Measurements from ENCODE around the gene MARS1.
"Not testable (repeated sequence)": the region's sequence is repeated elsewhere in the genome, so short reads cannot be mapped to it uniquely, and the experiment has no call there.

Gene MARS1

GRCh38 chr12:57487597-57488401, at the start of gene MARS1:
MARS1 (plus strand) TSS chr12:57488068; CDS start chr12:57488091, 23 bp downstream.
- DNase-seq, result peak; percentile 94 to 95

- no peak for DNase-seq
Observed at GRCh38 chr12:57438400-57438799, 49.5 kb upstream of the MARS1 start.

- no peak for DNase-seq
Observed at GRCh38 chr12:57439762-57440266, 48.1 kb upstream of the MARS1 start.

GRCh38 chr12:57441393-57441792, 46.5 kb upstream of the MARS1 start:
- not testable (repeated sequence) for DNase-seq

GRCh38 chr12:57441846-57442427, 45.9 kb upstream of the MARS1 start:
- DNase-seq, result no peak

GRCh38 chr12:57444337-57444736, 43.5 kb upstream of the MARS1 start:
- not testable (repeated sequence) for DNase-seq

GRCh38 chr12:57444744-57445143, 43.1 kb upstream of the MARS1 start:
- DNase-seq, result no peak

GRCh38 chr12:57446292-57446960, 41.4 kb upstream of the MARS1 start:
- no peak for DNase-seq

- no peak for DNase-seq
Observed at GRCh38 chr12:57448669-57449068, 39.2 kb upstream of the MARS1 start.

GRCh38 chr12:57449375-57449774, 38.5 kb upstream of the MARS1 start:
- DNase-seq, result no peak

GRCh38 chr12:57450057-57450456, 37.8 kb upstream of the MARS1 start:
- no peak for DNase-seq

GRCh38 chr12:57451233-57451778, 36.6 kb upstream of the MARS1 start:
- DNase-seq, result no peak

GRCh38 chr12:57452181-57452936, 35.5 kb upstream of the MARS1 start:
- DNase-seq, result no peak

- DNase-seq, result peak; percentile 42 to 56
Observed at GRCh38 chr12:57452937-57453509, 34.8 kb upstream of the MARS1 start.

GRCh38 chr12:57454213-57454565, 33.7 kb upstream of the MARS1 start:
- DNase-seq, result no peak

GRCh38 chr12:57454566-57455373, 33.1 kb upstream of the MARS1 start, which contains the start of gene INHBE:
INHBE (plus strand) TSS chr12:57455307; CDS start chr12:57455537, 230 bp downstream.
- no peak for DNase-seq

GRCh38 chr12:57455374-57456144, 32.3 kb upstream of the MARS1 start:
- DNase-seq, result no peak

- peak; percentile 60 to 65 for DNase-seq
Observed at GRCh38 chr12:57456145-57456700, 31.6 kb upstream of the MARS1 start.

- DNase-seq, result no peak
Observed at GRCh38 chr12:57456737-57457490, 31.0 kb upstream of the MARS1 start.
